CD4-positive, alpha-beta memory T cell (primary cell): Measurements from ENCODE around the gene BEND7. TPM values are rescaled to one million over a fixed set of nuclear protein-coding genes. Genes with fewer than 3 reads are reported as not detected.

ENCODE experiments used
- CTCF ChIA-PET: fragments of 350-600 bp; sonication (Branson Sonifier 250); formaldehyde crosslinking; loops from one replicate; lab custom pipeline; 2021; ENCODE audit warnings: inconsistent platforms; ENCODE audit not compliant: partially characterized antibody; lab: Charles Lee
- POLR2A ChIA-PET: fragments of 350-600 bp; sonication (Branson Sonifier 250); formaldehyde crosslinking; loops from one replicate; lab custom pipeline; 2021; ENCODE audit not compliant: partially characterized antibody; lab: Charles Lee
- DNase-seq, 5 donors: peaks; one replicate each; pipeline versions ENCODE4 v3.0.0 to v3.0.0-alpha.2; 2020 to 2022; ENCODE audit warnings: mixed read lengths in 1 of 5
- H3K27ac ChIP-seq: one replicate; pipeline ENCODE4 v1.7.0; 2013; ENCODE audit warnings: low read depth, low read length
- H3K27me3 ChIP-seq: 2 replicates; pipeline ENCODE4 v1.7.0; 2013; ENCODE audit warnings: mild to moderate bottlenecking, low read length, moderate library complexity; ENCODE audit not compliant: insufficient read depth
- H3K36me3 ChIP-seq: 2 replicates; pipeline ENCODE4 v1.7.0; 2013; ENCODE audit warnings: mild to moderate bottlenecking, low read length, moderate library complexity; ENCODE audit not compliant: insufficient read depth
- H3K4me1 ChIP-seq: 2 replicates; pipeline ENCODE4 v1.7.0; 2013; ENCODE audit warnings: mild to moderate bottlenecking, low read length, moderate library complexity; ENCODE audit not compliant: insufficient read depth
- H3K4me3 ChIP-seq, 2 donors: one replicate each; pipeline ENCODE4 v1.7.0; 2013; ENCODE audit warnings: low read length in 2 of 2, mild to moderate bottlenecking in 1 of 2
- H3K9me3 ChIP-seq, 2 donors: one replicate each; pipeline ENCODE4 v1.7.0; 2013; ENCODE audit warnings: low read length in 2 of 2, control low read depth in 1 of 2; ENCODE audit not compliant: control insufficient read depth in 1 of 2
- H3K27ac Mint-ChIP-seq, 7 donors: one replicate each; pipeline ENCODE4 v1.8.0; 2020 to 2021; ENCODE audit warnings: mixed read lengths in 7 of 7, mild to moderate bottlenecking in 6 of 7, inconsistent platforms in 3 of 7, moderate library complexity in 3 of 7
- H3K27me3 Mint-ChIP-seq, 2 donors: one replicate each; pipeline ENCODE4 v1.8.0; 2020 to 2021; ENCODE audit warnings: mixed read lengths in 2 of 2
- H3K36me3 Mint-ChIP-seq, 2 donors: one replicate each; pipeline ENCODE4 v1.8.0; 2020 to 2021; ENCODE audit warnings: mixed read lengths in 2 of 2, inconsistent platforms in 1 of 2, mild to moderate bottlenecking in 1 of 2
- H3K4me1 Mint-ChIP-seq, 4 donors: one replicate each; pipeline ENCODE4 v1.8.0; 2020 to 2021; ENCODE audit warnings: mixed read lengths in 4 of 4, mild to moderate bottlenecking in 1 of 4
- H3K4me3 Mint-ChIP-seq, 8 donors: one replicate each; pipeline ENCODE4 v1.8.0; 2020 to 2021; ENCODE audit warnings: mixed read lengths in 8 of 8, mild to moderate bottlenecking in 7 of 8, moderate library complexity in 6 of 8, inconsistent platforms in 3 of 8
- H3K9me3 Mint-ChIP-seq, 8 donors: one replicate each; pipeline ENCODE4 v1.8.0; 2020 to 2021; ENCODE audit warnings: mixed read lengths in 8 of 8, mild to moderate bottlenecking in 5 of 8, inconsistent platforms in 3 of 8, moderate library complexity in 1 of 8
- intact Hi-C: fragments of 100-400 bp; cut with micrococcal nuclease; formaldehyde crosslinking; loops from one replicate; pipeline ENCODE4 v1.15.1; 2023
- polyA plus RNA-seq, 2 donors: library from polyadenylated mRNA; unstranded; fragments of 300-500 nt; fragmentation: Illumina TruSeq; gene quantifications; one replicate each; pipeline ENCODE4 v1.2.3, GENCODE V29; 2021
- total RNA-seq, 2 experiments: library from RNA; stranded (reverse); gene quantifications; one replicate each; pipeline ENCODE4 v1.2.3, GENCODE V29; 2021

BEND7 gene
- total and polyA plus RNA-seq, 4 experiments from 2014 or later: not detected

GRCh38 chr10:13422800-13423199 is 106.0 kb downstream of the BEND7 start:
- Histone ChIP-seq H3K4me1 (no peaks in the 10 kb centered on the region), H3K27ac (no peak overlapping the region), H3K9me3 (no peaks in the 10 kb centered on the region), H3K36me3 (no peaks in the 10 kb centered on the region), H3K27me3 (no peaks in the 10 kb centered on the region), H3K4me3 (no peak overlapping the region)
- Mint-ChIP-seq H3K4me3 (no peak overlapping the region), H3K27me3 (peaks cover 12 to 28% of the 10 kb centered on the region in 2 donors), H3K4me1 (peaks cover 0 to 1% (median 0%) of the 10 kb centered on the region in 4 donors), H3K36me3 (no peaks in the 10 kb centered on the region), H3K27ac (no peak overlapping the region), H3K9me3 (peaks cover 0 to 12% (median 7%) of the 10 kb centered on the region in 8 donors)
- ChIA-PET CTCF (no interaction called here), POLR2A (no interaction called here)
- DNase-seq: no peak
- intact Hi-C loops: no loop called here

DNA sequence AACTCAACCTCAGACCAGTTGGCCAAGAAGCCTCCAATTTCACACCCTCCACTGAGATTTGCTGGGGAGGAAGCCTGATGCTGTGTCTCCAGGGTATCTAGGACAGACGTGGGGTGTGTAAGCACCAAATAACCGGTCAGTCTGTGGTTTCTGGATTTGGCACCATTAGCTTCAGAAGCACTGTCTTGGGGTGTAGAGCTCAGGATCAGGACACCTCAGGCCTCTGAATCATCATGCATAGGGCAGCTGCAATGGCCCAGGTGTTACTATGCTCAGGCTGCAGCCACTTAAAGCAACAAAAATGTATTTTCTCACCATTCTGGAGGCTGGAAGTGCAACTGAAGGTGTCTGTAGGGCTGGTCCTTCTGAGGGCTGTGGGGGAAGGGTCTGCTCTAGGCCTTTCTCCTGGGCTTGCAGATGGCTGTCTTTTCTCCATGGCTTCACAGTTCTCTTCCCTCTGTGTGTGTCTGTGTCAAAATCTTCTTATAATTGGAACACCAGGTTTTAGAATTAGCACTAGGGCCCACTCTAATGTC is 107.4 kb downstream of the BEND7 start:
- DNase-seq: no peak
- Histone ChIP-seq H3K27me3 (no peaks in the 10 kb centered on the region), H3K9me3 (no peaks in the 10 kb centered on the region), H3K27ac (no peak overlapping the region), H3K4me3 (no peak overlapping the region), H3K4me1 (no peaks in the 10 kb centered on the region), H3K36me3 (no peaks in the 10 kb centered on the region)
- CTCF ChIA-PET: interaction anchor here (1.1 kb wide), 1 partner anchor 10 kb away, joined by 3 read pairs; no protein-coding TSS in a partner anchor
- H3K4me1 Mint-ChIP-seq: peaks cover 0 to 1% (median 0%) of the 10 kb centered on the region in 4 donors
- H3K27me3 Mint-ChIP-seq: peaks cover 9 to 30% of the 10 kb centered on the region in 2 donors
- POLR2A ChIA-PET: no interaction called here
- intact Hi-C loops: no loop called here
- H3K9me3 Mint-ChIP-seq: peaks cover 0 to 12% (median 7%) of the 10 kb centered on the region in 8 donors
- no peak overlapping the region for H3K4me3 Mint-ChIP-seq
- no peak overlapping the region for H3K27ac Mint-ChIP-seq
- H3K36me3 Mint-ChIP-seq: no peaks in the 10 kb centered on the region

- H3K27ac ChIP-seq: no peak overlapping the region
- H3K36me3 ChIP-seq: no peaks in the 10 kb centered on the region
- no peak overlapping the region for H3K27ac Mint-ChIP-seq
- CTCF ChIA-PET: interaction anchor here (1.0 to 1.1 kb wide), 2 partner anchors 9 to 19 kb away, joined by 3 read pairs; no protein-coding TSS in a partner anchor
- no peak overlapping the region for H3K4me3 ChIP-seq
- intact Hi-C loops: no loop called here
- no peaks in the 10 kb centered on the region for H3K27me3 ChIP-seq
- no peaks in the 10 kb centered on the region for H3K36me3 Mint-ChIP-seq
- H3K4me1 ChIP-seq: no peaks in the 10 kb centered on the region
- H3K4me1 Mint-ChIP-seq: peaks cover 0 to 1% (median 0%) of the 10 kb centered on the region in 4 donors
- POLR2A ChIA-PET: no interaction called here
- no peak for DNase-seq
- peaks cover 7 to 28% of the 10 kb centered on the region in 2 donors for H3K27me3 Mint-ChIP-seq
- H3K9me3 ChIP-seq: no peaks in the 10 kb centered on the region
- H3K4me3 Mint-ChIP-seq: no peak overlapping the region
- peaks cover 0 to 12% (median 9%) of the 10 kb centered on the region in 8 donors for H3K9me3 Mint-ChIP-seq
Observed at GRCh38 chr10:13420532-13421307, 108.1 kb downstream of the BEND7 start.

- Mint-ChIP-seq H3K27me3 (peaks cover 3 to 23% of the 10 kb centered on the region in 2 donors), H3K36me3 (no peaks in the 10 kb centered on the region), H3K9me3 (peaks cover 0 to 23% (median 8%) of the 10 kb centered on the region in 8 donors), H3K4me3 (no peak overlapping the region), H3K27ac (no peak overlapping the region), H3K4me1 (no peaks in the 10 kb centered on the region)
- DNase-seq: no peak
- Histone ChIP-seq H3K27ac (no peak overlapping the region), H3K4me1 (no peaks in the 10 kb centered on the region), H3K36me3 (no peaks in the 10 kb centered on the region), H3K27me3 (no peaks in the 10 kb centered on the region), H3K9me3 (no peaks in the 10 kb centered on the region), H3K4me3 (no peak overlapping the region)
- intact Hi-C loops: no loop called here
- ChIA-PET CTCF (no interaction called here), POLR2A (no interaction called here)
Observed at GRCh38 chr10:13417459-13418126, 111.2 kb downstream of the BEND7 start.

DNA sequence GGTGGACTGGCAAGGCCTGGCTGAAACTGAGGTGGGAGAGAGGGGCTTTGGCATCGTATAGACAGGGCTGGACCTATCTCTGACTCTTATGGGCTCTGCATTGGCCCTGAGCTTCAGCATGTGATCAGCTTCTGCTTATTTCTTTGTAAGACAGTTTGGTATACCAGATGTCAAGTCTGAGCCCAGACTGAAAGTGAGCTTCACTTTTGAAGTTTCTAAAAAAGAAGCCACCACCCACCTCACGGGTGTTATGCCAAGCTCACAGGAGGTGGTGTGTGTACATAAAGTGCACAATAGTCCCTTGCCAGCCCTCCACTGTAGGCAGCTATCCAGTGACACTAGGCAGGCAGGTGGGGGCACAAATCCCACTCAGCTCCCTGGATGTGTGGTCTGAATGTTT is 112.1 kb downstream of the BEND7 start:
- POLR2A ChIA-PET: no interaction called here
- DNase-seq: no peak
- CTCF ChIA-PET: no interaction called here
- Mint-ChIP-seq H3K9me3 (peaks cover 0 to 25% (median 8%) of the 10 kb centered on the region in 8 donors), H3K27me3 (peaks cover 5 to 20% of the 10 kb centered on the region in 2 donors), H3K4me1 (no peaks in the 10 kb centered on the region), H3K4me3 (no peak overlapping the region), H3K36me3 (no peaks in the 10 kb centered on the region), H3K27ac (no peak overlapping the region)
- Histone ChIP-seq H3K27me3 (no peaks in the 10 kb centered on the region), H3K4me3 (no peak overlapping the region), H3K9me3 (no peaks in the 10 kb centered on the region), H3K36me3 (no peaks in the 10 kb centered on the region), H3K4me1 (no peaks in the 10 kb centered on the region), H3K27ac (no peak overlapping the region)
- intact Hi-C loops: no loop called here

- CTCF ChIA-PET: interaction anchor here (1.4 kb wide), 1 partner anchor 25 kb away, joined by 5 read pairs; no protein-coding TSS in a partner anchor
- Histone ChIP-seq H3K4me1 (no peaks in the 10 kb centered on the region), H3K9me3 (no peaks in the 10 kb centered on the region), H3K36me3 (no peaks in the 10 kb centered on the region), H3K27me3 (no peaks in the 10 kb centered on the region), H3K4me3 (no peak overlapping the region), H3K27ac (no peak overlapping the region)
- Mint-ChIP-seq H3K36me3 (no peaks in the 10 kb centered on the region), H3K9me3 (peaks cover 0 to 25% (median 8%) of the 10 kb centered on the region in 8 donors), H3K27ac (no peak overlapping the region), H3K4me3 (no peak overlapping the region), H3K4me1 (no peaks in the 10 kb centered on the region), H3K27me3 (peaks cover 3 to 16% of the 10 kb centered on the region in 2 donors)
- intact Hi-C loops: no loop called here
- POLR2A ChIA-PET: no interaction called here
- DNase-seq: no peak
Observed at GRCh38 chr10:13414855-13415254, 114.0 kb downstream of the BEND7 start.

GRCh38 chr10:13414137-13414536 is 114.7 kb downstream of the BEND7 start:
- no peaks in the 10 kb centered on the region for H3K27me3 ChIP-seq
- Mint-ChIP-seq H3K36me3 (no peaks in the 10 kb centered on the region), H3K9me3 (peaks cover 0 to 25% (median 8%) of the 10 kb centered on the region in 8 donors), H3K4me3 (no peak overlapping the region), H3K27me3 (peaks cover 3 to 16% of the 10 kb centered on the region in 2 donors), H3K4me1 (no peaks in the 10 kb centered on the region), H3K27ac (no peak overlapping the region)
- POLR2A ChIA-PET: no interaction called here
- H3K36me3 ChIP-seq: no peaks in the 10 kb centered on the region
- no peak for DNase-seq
- no peak overlapping the region for H3K4me3 ChIP-seq
- H3K4me1 ChIP-seq: no peaks in the 10 kb centered on the region
- CTCF ChIA-PET: interaction anchor here (1.0 kb wide), 1 partner anchor 9 kb away, joined by 3 read pairs; no protein-coding TSS in a partner anchor
- intact Hi-C loops: no loop called here
- H3K9me3 ChIP-seq: no peaks in the 10 kb centered on the region
- no peak overlapping the region for H3K27ac ChIP-seq
